Activated T-helper 17 cell treated with anti-CD3 and anti-CD28 coated beads, Interleukin-2, amount 50 U/mL, for 72 hours (primary cell): ENCODE measurements around the gene SRGAP3. TPM values are rescaled to one million over a fixed set of nuclear protein-coding genes. Genes with fewer than 3 reads are reported as not detected.
A peak's percentile ranks its signal among the peaks of the same experiment; 100 is the strongest.

Experiments
- ATAC-seq: fragments of 150-1000 bp; cut with Tn5 transposase; replicated peaks from 2 replicates; pipeline ENCODE4 v1.10.0; 2021; ENCODE audit warnings: mild to moderate bottlenecking, moderate library complexity
- H3K27ac Mint-ChIP-seq: one replicate; pipeline ENCODE4 v1.8.0; 2022; ENCODE audit warnings: mixed read lengths
- H3K27me3 Mint-ChIP-seq: one replicate; pipeline ENCODE4 v1.8.0; 2022; ENCODE audit warnings: mixed read lengths
- H3K36me3 Mint-ChIP-seq: one replicate; pipeline ENCODE4 v1.8.0; 2022; ENCODE audit warnings: low read depth, mild to moderate bottlenecking, mixed read lengths
- H3K4me1 Mint-ChIP-seq: one replicate; pipeline ENCODE4 v1.8.0; 2022; ENCODE audit warnings: mixed read lengths
- H3K4me3 Mint-ChIP-seq: one replicate; pipeline ENCODE4 v1.8.0; 2022; ENCODE audit warnings: mild to moderate bottlenecking, mixed read lengths
- H3K9me3 Mint-ChIP-seq: one replicate; pipeline ENCODE4 v1.8.0; 2022; ENCODE audit warnings: mixed read lengths
- total RNA-seq, 2 donors: library from RNA; stranded (reverse); gene quantifications; one replicate each; pipeline ENCODE4 v1.2.3, GENCODE V29; 2022

The SRGAP3 gene
- total RNA-seq, 2 donors from 2014 or later, result 0.97 to 3.9 TPM

DNA sequence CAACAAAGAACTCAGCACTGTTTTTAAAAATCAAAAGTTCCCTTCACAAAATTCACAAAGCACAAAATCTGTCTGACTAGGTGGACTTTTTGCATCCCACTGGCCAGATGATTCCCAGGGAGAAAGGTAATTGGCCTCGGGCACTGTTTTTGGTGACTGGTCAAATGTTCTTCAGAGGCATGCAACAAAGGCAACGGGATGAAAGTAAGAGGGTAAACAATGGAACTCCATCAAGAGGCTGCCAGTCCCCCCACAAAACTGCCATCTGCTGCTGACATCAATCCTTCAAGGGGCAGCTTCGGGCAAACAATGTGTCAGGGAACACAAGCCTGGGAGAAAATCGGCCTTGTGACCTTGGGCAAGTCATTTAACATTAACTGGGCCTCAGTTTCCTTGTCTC, 3.3 kb downstream of the SRGAP3 start:
- Mint-ChIP-seq H3K36me3 (no peaks in the 10 kb centered on the region), H3K27me3 (peaks cover 8% of the 10 kb centered on the region), H3K4me1 (peaks cover 12% of the 10 kb centered on the region), H3K27ac (no peak overlapping the region), H3K4me3 (no peak overlapping the region), H3K9me3 (no peaks in the 10 kb centered on the region)
- no peak for ATAC-seq

DNA sequence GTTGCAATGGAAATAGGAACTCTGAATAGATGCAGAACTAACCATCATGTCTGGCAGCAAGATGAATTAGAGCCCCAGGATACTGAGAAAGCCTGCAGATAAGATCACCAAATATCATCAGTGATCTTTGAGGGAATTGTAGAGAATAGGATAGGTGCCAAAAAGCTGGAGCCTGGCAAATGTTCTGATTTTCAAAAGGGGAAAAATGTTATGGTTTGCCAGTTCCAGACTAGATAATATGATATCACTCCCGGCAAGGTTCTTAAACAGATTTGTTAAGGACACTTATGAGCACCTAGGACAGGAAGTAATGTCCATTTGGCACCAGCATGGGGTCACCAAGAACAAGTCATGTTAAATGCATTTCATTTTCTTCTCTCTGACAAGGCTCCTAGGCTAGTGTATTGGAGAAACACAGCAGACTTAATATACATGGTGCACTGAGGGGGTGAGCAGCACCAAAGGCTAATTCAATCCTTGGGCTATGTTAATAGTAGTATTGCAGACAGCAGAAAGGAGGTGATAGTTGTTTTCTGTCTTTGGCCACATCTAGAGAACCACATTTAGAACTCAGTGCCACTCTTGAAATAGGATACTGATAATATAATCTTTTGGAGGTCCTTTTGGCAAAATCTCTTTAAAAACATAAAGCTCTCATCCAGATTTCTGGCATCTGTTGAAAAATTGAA, 4.8 kb downstream of the SRGAP3 start:
- Mint-ChIP-seq H3K27me3 (peaks cover 5% of the 10 kb centered on the region), H3K4me3 (no peak overlapping the region), H3K36me3 (no peaks in the 10 kb centered on the region), H3K9me3 (no peaks in the 10 kb centered on the region), H3K27ac (no peak overlapping the region), H3K4me1 (peaks cover 10% of the 10 kb centered on the region)
- no peak for ATAC-seq

DNA sequence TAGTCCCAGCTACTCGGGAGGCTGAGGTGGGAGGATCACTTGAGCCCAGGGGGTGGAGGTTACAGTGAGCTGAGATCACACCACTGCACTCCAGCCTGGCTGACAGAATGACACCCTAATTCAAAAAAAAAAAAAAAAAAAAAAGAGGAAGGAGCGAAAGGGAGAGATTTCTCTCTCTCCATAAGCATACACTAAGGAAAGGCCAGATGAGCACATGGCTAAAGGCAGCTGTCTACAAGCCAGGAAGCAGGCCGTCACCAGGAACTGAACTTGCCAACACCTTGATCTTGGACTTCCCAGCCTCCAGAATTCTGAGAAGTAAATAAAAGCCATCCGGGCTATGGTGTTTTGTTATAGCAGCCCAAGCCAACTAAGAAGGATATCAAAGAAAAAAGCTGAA, 7.5 kb downstream of the SRGAP3 start:
- no peak overlapping the region for H3K4me3 Mint-ChIP-seq
- H3K27me3 Mint-ChIP-seq, result peaks cover 5% of the 10 kb centered on the region
- H3K4me1 Mint-ChIP-seq, result no peaks in the 10 kb centered on the region
- H3K27ac Mint-ChIP-seq, result no peak overlapping the region
- no peaks in the 10 kb centered on the region for H3K36me3 Mint-ChIP-seq
- no peaks in the 10 kb centered on the region for H3K9me3 Mint-ChIP-seq
- ATAC-seq, result no peak

DNA sequence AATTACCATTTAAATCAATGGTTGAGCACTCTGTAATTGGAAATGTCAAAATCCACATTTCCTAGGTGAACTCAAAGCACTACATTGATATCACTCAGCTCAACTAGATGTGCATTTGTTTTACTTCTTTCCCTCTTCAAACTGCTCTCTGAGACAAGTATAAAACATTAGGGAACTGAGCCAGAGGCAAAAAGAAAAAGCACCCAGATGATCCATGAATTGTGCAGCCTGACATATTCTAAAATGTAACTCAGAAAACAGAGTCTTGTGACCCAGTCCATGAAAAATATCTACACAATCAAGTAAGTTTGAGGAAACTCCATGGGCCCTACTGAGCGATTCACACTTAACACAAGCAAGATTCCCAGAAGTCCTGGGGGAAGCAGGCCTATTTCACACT, 9.8 kb downstream of the SRGAP3 start:
- no peaks in the 10 kb centered on the region for H3K9me3 Mint-ChIP-seq
- H3K27ac Mint-ChIP-seq, result no peak overlapping the region
- ATAC-seq, result no peak
- H3K4me3 Mint-ChIP-seq, result no peak overlapping the region
- no peaks in the 10 kb centered on the region for H3K4me1 Mint-ChIP-seq
- peaks cover 5% of the 10 kb centered on the region for H3K27me3 Mint-ChIP-seq
- no peaks in the 10 kb centered on the region for H3K36me3 Mint-ChIP-seq

DNA sequence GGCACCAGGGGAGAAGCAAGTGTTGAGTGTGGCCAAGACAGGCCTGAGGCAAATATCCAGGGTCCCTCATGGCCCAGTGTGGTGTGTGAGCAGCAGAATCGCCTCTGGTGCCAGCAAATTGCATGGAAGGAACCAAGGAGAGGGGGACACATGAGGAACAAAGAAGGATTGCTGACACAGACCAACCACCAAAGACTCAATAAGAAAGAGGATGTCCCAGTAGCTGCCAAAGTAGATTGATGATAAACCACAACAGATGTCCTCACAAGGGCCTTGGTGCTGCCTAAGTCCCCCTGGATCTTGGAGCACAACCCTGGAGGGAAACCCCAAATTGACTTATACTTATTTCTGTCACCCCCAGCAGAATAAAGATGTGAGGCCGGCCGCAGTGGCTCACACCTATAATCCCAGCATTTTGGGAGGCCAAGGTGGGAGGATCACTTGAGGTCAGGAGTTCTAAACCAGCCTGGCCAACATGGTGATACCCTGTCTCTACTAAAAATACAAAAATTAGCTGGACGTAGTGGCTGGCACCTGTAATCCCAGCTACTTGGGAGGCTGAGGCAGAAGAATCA, 10.6 kb downstream of the SRGAP3 start:
- no peak overlapping the region for H3K4me3 Mint-ChIP-seq
- no peaks in the 10 kb centered on the region for H3K9me3 Mint-ChIP-seq
- no peak overlapping the region for H3K27ac Mint-ChIP-seq
- H3K4me1 Mint-ChIP-seq, result no peaks in the 10 kb centered on the region
- ATAC-seq, result no peak
- H3K27me3 Mint-ChIP-seq, result peaks cover 7% of the 10 kb centered on the region
- H3K36me3 Mint-ChIP-seq, result no peaks in the 10 kb centered on the region

DNA sequence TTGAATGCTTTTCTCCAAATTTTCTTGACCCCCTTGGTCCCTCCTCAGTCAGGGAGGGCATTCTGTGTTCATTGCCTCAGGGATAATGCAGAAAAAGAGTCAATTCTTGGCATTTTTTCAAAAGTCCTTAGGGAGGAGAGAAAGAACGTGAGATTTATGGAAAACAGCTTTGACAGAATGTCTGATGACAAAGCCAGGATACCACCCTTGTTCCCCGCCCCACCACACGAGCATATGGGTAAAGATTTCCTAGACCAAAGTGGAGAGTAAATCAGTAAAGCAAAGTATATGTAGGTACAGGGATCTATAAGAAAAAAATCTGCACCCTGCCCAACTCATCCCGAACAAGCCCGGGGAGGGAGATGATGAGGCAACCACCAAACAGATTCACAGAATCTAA, 11.2 kb downstream of the SRGAP3 start:
- Mint-ChIP-seq H3K27ac (no peak overlapping the region), H3K9me3 (no peaks in the 10 kb centered on the region), H3K36me3 (no peaks in the 10 kb centered on the region), H3K27me3 (peaks cover 8% of the 10 kb centered on the region), H3K4me1 (no peaks in the 10 kb centered on the region), H3K4me3 (no peak overlapping the region)
- no peak for ATAC-seq

DNA sequence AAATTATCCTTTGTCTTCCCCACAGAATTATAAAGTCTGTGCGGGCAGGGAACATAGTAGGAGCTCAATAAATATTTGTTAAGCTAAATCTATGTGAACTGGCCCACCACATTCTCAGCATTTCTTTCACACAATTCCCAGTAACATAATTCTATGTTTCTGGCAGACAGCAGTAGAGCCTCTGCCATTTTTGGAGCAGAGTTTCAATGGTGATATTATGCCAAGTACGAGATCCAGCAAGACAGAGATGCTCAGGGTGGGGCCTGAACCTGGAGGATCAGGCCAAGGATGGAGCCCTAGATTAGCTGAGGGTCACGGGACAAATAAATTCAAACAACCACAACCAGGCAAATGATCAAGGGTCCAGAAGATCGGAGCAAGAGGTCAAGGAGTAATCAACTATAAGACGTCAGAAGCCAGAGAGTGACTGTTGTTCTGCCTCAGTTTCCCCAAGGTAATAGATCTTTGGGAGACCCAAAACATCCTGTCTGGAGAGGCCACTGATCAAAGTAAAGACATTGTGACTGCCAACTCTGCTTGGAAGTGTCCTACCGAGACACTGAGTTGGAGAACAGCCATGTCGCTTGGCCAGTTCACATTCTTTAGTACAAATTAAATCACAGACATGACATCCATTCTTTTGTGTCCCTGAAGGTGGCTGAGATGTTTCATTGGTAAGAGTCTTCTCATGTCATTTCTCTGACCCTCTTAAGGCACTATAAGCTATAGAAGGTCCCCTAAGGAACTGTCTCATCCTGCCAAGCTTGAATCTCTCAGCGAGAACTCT, 15.4 kb downstream of the SRGAP3 start:
- no peaks in the 10 kb centered on the region for H3K9me3 Mint-ChIP-seq

DNA sequence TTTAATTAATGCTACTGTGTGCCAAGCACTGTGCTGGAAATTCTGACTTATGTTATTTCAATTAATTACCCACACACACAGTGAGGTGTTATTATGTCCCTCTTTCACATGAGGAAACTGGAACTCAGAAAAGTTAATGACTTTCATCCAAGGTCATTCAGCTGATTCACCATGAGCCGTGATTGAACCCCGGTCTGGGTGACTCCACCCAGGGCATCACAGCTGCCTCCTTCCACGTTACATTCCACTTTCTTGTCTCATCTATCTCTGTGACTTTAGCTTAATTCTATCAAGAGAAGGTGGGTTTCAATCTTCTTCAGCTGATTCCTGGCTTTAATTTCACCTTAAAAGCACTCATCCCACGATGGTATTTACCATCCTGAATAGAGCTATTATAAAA, 16.3 kb downstream of the SRGAP3 start:
- Mint-ChIP-seq H3K27me3 (peaks cover 8% of the 10 kb centered on the region), H3K4me1 (no peaks in the 10 kb centered on the region), H3K9me3 (no peaks in the 10 kb centered on the region), H3K27ac (no peak overlapping the region), H3K4me3 (no peak overlapping the region), H3K36me3 (no peaks in the 10 kb centered on the region)
- no peak for ATAC-seq

More for the DNA sequence above, 15.4 kb downstream of the SRGAP3 start:
- H3K27ac Mint-ChIP-seq, result peak overlapping the region; percentile 45
- H3K27me3 Mint-ChIP-seq, result peaks cover 8% of the 10 kb centered on the region
- no peaks in the 10 kb centered on the region for H3K36me3 Mint-ChIP-seq
- no peak for ATAC-seq
- no peaks in the 10 kb centered on the region for H3K4me1 Mint-ChIP-seq
- H3K4me3 Mint-ChIP-seq, result no peak overlapping the region

DNA sequence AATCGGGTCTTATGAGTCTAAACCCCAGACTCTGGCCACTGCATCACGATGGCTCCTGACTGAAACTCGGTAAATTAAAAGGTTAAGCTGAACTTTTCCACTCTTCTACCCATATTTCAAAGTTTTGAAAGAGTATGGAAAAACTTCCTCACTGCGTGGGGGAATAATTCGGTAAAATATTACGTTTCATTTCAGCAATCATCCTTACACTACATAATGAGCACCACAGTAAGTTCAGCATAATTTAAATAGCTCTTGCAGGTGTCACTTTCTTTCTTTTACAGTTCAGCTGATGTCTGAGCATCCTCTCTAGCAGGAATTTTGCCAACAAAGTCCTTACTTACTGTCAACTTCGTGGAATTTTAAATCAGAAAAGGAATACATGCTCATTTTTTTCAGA, 17.5 kb downstream of the SRGAP3 start:
- H3K4me3 Mint-ChIP-seq, result no peak overlapping the region
- ATAC-seq, result no peak
- H3K9me3 Mint-ChIP-seq, result no peaks in the 10 kb centered on the region
- H3K36me3 Mint-ChIP-seq, result no peaks in the 10 kb centered on the region
- H3K4me1 Mint-ChIP-seq, result no peaks in the 10 kb centered on the region
- H3K27ac Mint-ChIP-seq, result no peak overlapping the region
- H3K27me3 Mint-ChIP-seq, result peaks cover 8% of the 10 kb centered on the region

DNA sequence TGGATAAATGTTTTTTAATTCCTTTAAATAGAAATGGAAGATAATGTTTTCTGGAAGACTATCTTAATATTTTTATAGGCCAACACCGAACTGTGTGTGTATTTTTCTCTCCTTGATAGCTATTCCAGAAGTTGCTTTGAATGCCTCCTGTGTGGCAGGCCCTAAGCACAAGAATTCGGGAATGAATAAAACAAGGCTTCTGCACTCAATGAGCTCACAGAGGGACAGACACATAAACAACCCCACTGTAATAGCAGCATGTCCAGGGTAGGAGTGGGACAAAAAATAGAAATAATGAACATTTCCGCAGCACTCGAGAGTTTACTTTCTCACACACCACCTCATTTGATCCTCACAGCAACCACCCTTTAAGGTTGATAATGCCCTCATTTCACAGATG, 18.0 kb downstream of the SRGAP3 start:
- H3K4me3 Mint-ChIP-seq, result no peak overlapping the region
- H3K27me3 Mint-ChIP-seq, result peaks cover 8% of the 10 kb centered on the region
- H3K27ac Mint-ChIP-seq, result no peak overlapping the region
- no peak for ATAC-seq
- H3K4me1 Mint-ChIP-seq, result no peaks in the 10 kb centered on the region
- no peaks in the 10 kb centered on the region for H3K36me3 Mint-ChIP-seq
- no peaks in the 10 kb centered on the region for H3K9me3 Mint-ChIP-seq

DNA sequence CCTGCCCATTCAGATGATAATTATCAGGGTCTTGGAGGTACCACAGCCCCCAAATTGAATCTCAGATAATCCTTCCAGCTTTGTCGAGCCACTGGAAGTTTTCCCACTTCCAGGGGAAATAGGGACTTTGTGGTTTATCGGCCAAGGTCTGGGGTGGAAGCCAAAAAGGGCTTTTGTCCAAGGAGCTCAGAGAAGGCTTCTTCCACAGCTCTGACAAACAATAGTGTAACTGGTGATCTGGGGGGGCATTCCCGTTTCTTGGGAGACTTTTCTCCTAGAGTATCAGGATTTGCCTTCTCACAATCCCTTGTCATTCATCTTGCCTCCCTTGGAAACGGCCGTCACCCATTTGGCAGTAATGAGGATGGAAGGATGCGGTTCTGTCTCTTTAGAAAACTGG, 18.4 kb downstream of the SRGAP3 start:
- Mint-ChIP-seq H3K27ac (no peak overlapping the region), H3K36me3 (no peaks in the 10 kb centered on the region), H3K4me3 (no peak overlapping the region), H3K4me1 (no peaks in the 10 kb centered on the region), H3K9me3 (no peaks in the 10 kb centered on the region), H3K27me3 (peaks cover 8% of the 10 kb centered on the region)
- no peak for ATAC-seq

DNA sequence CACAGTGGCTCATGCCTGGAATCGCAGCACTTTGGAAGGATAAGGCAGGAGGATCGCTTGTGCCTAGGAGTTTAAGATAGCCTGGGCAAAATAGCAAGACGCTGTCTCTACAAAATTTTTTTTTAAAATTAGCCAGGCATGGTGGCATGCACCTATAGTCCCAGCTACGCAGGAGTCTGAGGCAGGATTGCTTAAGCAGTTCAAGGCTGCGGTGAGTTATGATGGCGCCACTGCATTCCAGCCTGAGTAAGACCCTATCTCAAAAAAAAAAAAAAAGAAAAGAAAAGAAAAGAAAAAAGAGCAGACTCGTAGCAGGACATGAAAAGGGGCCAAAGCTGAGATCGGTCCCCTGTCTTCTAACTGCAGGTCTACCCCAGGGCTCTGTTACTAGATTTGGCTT, 18.9 kb downstream of the SRGAP3 start:
- ATAC-seq, result no peak
- no peak overlapping the region for H3K4me3 Mint-ChIP-seq
- no peaks in the 10 kb centered on the region for H3K9me3 Mint-ChIP-seq
- no peaks in the 10 kb centered on the region for H3K4me1 Mint-ChIP-seq
- H3K36me3 Mint-ChIP-seq, result no peaks in the 10 kb centered on the region
- no peak overlapping the region for H3K27ac Mint-ChIP-seq
- peaks cover 8% of the 10 kb centered on the region for H3K27me3 Mint-ChIP-seq

DNA sequence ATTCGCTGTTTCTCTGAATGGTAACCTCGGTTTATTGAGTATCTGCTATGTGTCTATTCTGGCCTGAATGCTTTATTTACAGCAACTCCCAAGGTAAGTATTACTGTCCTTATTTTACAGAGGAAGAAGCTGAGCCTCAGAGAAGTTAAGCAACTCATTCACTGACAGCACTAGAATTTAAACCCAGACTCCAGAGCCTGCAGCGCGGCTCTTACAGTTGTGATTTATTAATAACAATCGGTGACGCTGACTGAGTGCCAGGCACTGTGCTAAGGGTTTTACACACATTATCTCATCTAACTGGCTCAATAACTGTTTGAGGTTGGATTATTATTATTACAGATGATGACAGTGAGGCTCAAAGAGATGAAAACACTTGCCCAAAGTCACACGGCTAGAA, 19.6 kb downstream of the SRGAP3 start:
- Mint-ChIP-seq H3K27me3 (peaks cover 8% of the 10 kb centered on the region), H3K36me3 (no peaks in the 10 kb centered on the region), H3K9me3 (no peaks in the 10 kb centered on the region), H3K27ac (no peak overlapping the region), H3K4me3 (no peak overlapping the region), H3K4me1 (no peaks in the 10 kb centered on the region)
- no peak for ATAC-seq

DNA sequence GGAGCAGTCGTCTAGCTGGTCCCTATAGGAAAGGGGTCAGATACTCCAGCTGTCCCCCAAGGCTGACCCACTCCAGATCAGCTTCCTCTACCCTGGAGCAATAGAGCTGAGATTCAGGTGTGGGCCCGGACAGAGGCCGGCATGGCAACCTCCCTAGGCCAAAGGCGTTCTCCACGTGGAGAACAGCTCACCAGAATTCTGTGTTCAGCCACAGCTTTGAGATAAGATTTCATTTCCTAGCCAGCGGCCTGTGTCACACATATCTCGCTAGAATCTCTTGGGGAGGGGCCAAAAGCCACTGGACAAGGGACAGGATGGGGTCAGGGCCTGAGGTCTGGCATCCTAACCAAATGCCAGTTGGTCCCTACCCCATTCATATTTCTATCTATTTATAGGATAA, 20.1 kb downstream of the SRGAP3 start:
- no peaks in the 10 kb centered on the region for H3K9me3 Mint-ChIP-seq
- H3K4me1 Mint-ChIP-seq, result peaks cover 3% of the 10 kb centered on the region
- ATAC-seq, result no peak
- H3K4me3 Mint-ChIP-seq, result no peak overlapping the region
- no peaks in the 10 kb centered on the region for H3K36me3 Mint-ChIP-seq
- H3K27ac Mint-ChIP-seq, result no peak overlapping the region
- H3K27me3 Mint-ChIP-seq, result peaks cover 8% of the 10 kb centered on the region

DNA sequence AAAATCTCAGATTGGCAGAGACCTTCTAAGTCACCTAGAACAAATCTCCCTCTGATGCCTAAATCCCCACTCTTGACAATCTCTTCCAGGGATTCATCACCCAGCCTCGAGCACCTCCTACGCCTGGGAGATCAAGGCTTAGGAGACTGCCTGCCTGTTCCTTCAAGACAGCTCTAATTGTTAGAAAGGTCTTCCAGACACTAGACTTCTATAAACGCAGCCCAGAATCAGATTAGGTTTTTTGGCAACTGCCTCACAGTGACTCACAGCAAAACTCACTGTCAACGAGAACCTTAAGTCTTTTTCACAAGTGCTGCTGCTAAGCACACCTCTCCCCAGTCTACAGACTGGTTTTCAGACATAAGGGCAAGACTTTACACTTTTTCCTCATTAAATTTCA, 23.1 kb downstream of the SRGAP3 start:
- no peak overlapping the region for H3K4me3 Mint-ChIP-seq
- ATAC-seq, result no peak
- no peaks in the 10 kb centered on the region for H3K36me3 Mint-ChIP-seq
- peaks cover 5% of the 10 kb centered on the region for H3K4me1 Mint-ChIP-seq
- no peaks in the 10 kb centered on the region for H3K9me3 Mint-ChIP-seq
- no peak overlapping the region for H3K27ac Mint-ChIP-seq
- H3K27me3 Mint-ChIP-seq, result no peaks in the 10 kb centered on the region
